Measurements from ENCODE around the gene TAS1R2.

TAS1R2 gene

DNA sequence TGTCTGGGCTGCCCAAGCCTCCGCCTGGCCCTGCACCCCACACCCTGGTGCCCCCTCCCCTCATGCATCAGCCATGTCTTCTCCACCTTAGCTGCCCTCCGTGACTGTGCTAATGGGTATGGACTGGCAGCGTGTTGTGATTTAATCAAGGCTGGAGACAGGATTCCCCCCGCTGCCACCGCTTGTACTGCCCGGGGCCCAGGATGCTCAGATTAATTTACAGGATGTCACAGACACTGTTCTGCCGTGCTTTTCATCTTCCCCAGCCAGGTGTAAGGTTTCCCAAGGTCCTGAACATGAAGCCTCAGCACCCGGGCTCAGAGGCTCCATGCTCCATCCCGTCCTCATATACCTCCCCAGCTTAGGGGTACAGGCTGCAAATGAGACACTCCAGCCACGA, 66.3 kb downstream of the TAS1R2 start:
- no peaks in the 10 kb centered on the region for H3K27me3 ChIP-seq (ENCODE audit: control insufficient read depth, insufficient read depth, low read length, poor library complexity, severe bottlenecking)
- H3K36me3 ChIP-seq (ENCODE audit: control insufficient read depth, insufficient read depth, low read length), result no peaks in the 10 kb centered on the region
- WGBS, 2 experiments, result 93 to 94% methylated on average over 10 of the region's 10 CpGs
- no peaks in the 10 kb centered on the region for H3K9me3 ChIP-seq (ENCODE audit: control insufficient read depth, low read length)
- no peak overlapping the region for H3K27ac ChIP-seq (ENCODE audit: insufficient read depth, low read depth, low read length, poor library complexity, severe bottlenecking)
- peaks cover 17% of the 10 kb centered on the region for H3K4me1 ChIP-seq (ENCODE audit: control insufficient read depth, insufficient read depth, low read length)
- H3K4me3 ChIP-seq (ENCODE audit: insufficient read depth, low read depth, low read length), result no peak overlapping the region

DNA sequence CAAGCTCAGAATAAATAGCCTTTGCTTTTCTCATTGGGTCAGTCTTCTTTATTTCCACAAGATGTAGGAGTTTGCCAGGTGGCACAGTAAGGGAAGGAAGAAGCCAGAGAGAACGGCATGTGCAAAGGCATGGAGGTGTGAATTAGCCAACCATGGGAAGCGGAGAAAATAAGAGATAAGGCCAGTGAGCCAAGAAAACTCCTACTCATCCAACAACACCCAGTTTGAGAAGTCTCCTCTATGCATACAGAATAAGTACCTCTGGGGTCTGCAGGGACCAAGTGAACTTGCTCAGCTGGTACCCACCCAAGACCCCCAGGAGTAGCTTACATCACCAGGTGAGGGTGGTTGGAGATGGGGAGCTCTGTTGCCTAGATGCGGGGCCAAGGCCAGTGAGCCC, 66.7 kb downstream of the TAS1R2 start:
- peaks cover 17% of the 10 kb centered on the region for H3K4me1 ChIP-seq (ENCODE audit: control insufficient read depth, insufficient read depth, low read length)
- H3K36me3 ChIP-seq (ENCODE audit: control insufficient read depth, insufficient read depth, low read length), result no peaks in the 10 kb centered on the region
- H3K27ac ChIP-seq (ENCODE audit: insufficient read depth, low read depth, low read length, poor library complexity, severe bottlenecking), result no peak overlapping the region
- no peaks in the 10 kb centered on the region for H3K9me3 ChIP-seq (ENCODE audit: control insufficient read depth, low read length)
- H3K27me3 ChIP-seq (ENCODE audit: control insufficient read depth, insufficient read depth, low read length, poor library complexity, severe bottlenecking), result no peaks in the 10 kb centered on the region
- WGBS, 2 experiments, result 61 to 63% methylated on average over 3 of the region's 3 CpGs
- no peak overlapping the region for H3K4me3 ChIP-seq (ENCODE audit: insufficient read depth, low read depth, low read length)
